Measurements from ENCODE around the gene PRLR.
A peak's percentile ranks its signal among the peaks of the same experiment; 100 is the strongest.

Gene PRLR

DNA sequence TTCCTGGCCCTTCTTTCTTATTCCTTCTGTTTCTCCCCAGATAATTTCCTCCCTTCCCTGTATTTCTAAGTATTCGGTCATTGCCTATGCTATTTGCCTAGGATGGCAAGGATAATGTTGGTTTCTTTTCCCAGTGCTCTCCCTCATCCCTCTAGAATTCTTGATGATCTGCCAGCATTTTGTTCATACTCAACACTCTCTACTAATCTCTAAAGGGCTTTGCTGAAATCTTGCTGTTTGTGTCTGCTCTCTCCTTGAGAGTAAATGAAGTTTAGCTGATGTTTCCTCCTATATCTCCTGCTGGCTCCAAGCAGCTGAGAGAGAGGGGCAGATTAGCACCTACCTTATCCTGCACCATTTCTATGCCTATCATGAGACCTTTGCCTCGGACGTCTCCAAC is 220.6 kb downstream of the PRLR start:
- DNase-seq (ENCODE audit: low read depth) = no peak
- in situ Hi-C loops (cut with HindIII; ENCODE audit: low sequenced_read_pairs) = no loop called here
- TF ChIP-seq, protein P1, sequence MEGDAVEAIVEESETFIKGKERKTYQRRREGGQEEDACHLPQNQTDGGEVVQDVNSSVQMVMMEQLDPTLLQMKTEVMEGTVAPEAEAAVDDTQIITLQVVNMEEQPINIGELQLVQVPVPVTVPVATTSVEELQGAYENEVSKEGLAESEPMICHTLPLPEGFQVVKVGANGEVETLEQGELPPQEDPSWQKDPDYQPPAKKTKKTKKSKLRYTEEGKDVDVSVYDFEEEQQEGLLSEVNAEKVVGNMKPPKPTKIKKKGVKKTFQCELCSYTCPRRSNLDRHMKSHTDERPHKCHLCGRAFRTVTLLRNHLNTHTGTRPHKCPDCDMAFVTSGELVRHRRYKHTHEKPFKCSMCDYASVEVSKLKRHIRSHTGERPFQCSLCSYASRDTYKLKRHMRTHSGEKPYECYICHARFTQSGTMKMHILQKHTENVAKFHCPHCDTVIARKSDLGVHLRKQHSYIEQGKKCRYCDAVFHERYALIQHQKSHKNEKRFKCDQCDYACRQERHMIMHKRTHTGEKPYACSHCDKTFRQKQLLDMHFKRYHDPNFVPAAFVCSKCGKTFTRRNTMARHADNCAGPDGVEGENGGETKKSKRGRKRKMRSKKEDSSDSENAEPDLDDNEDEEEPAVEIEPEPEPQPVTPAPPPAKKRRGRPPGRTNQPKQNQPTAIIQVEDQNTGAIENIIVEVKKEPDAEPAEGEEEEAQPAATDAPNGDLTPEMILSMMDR (IDR thresholded peaks at IDR 0.05; ENCODE audit: low read depth, low read length, missing control alignments) = no peak
- H3K4me3 ChIP-seq (ENCODE audit: low read depth, low read length) = no peak overlapping the region

DNA sequence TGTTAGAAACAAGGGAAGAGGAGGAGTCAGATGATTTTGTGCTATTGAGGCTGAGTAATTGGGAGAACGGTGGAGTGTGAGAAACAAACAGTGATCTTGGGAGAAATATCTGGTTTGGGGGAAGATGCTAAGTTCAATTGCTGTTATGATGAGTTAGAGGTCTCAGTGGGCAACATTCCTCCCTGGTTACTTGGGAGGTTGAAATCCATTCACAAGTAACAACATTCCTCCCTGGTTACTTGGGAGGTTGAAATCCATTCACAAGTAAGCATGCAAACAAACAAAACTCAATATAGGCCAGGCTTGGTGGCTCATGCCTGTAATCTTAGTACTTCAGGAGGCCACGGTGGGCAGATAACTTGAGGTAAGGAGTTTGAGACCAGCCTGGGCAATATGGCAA is 221.3 kb downstream of the PRLR start:
- no peak overlapping the region for H3K4me3 ChIP-seq (ENCODE audit: low read depth, low read length)
- DNase-seq (ENCODE audit: low read depth) = no peak
- TF ChIP-seq, protein P1 (IDR thresholded peaks at IDR 0.05; ENCODE audit: low read depth, low read length, missing control alignments) = no peak
- in situ Hi-C loops (cut with HindIII; ENCODE audit: low sequenced_read_pairs) = no loop called here

DNA sequence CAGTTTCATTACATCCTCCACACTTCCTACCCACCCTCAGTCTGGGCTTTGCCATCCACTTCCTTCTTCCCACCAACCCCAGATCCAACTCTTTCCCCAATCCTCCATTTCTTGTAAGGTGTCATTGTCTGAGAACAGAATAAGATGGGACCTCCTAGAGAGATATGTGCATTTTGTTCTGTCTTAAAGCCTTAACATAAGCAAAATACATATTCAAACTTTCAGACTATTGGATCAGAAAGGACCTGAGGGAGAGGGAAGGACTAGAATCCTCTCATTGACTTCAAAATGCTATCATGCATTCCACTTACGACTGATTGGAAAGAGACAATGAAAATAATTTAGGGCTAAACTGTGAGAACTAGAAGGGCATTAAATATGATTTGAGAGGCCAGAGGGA is 225.5 kb downstream of the PRLR start:
- H3K4me3 ChIP-seq (ENCODE audit: low read depth, low read length) = no peak overlapping the region
- in situ Hi-C loops (cut with HindIII; ENCODE audit: low sequenced_read_pairs) = no loop called here
- no peak for DNase-seq (ENCODE audit: low read depth)
- TF ChIP-seq, protein P1 (IDR thresholded peaks at IDR 0.05; ENCODE audit: low read depth, low read length, missing control alignments) = no peak

DNA sequence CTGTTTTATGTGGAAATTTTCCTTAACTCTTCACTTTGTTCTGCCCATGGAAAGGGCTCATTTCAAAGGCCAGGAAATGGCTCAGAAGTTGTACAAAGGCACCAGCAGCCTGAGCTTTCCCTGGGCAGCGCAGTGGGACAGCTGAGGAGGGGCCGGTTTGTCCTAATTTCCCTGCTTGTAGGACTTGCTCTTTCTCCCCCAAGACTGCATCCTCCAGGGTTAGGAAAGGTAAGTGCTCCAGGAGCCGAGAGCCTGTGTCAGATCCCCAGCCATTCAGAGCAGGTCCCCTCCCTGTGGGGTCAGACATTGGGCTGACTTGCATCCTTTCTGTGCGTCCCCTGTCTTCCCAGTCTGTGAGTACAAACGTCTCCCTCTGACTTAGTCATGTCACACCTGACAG is 226.1 kb downstream of the PRLR start:
- in situ Hi-C loops (cut with HindIII; ENCODE audit: low sequenced_read_pairs) = no loop called here
- DNase-seq (ENCODE audit: low read depth) = no peak

DNA sequence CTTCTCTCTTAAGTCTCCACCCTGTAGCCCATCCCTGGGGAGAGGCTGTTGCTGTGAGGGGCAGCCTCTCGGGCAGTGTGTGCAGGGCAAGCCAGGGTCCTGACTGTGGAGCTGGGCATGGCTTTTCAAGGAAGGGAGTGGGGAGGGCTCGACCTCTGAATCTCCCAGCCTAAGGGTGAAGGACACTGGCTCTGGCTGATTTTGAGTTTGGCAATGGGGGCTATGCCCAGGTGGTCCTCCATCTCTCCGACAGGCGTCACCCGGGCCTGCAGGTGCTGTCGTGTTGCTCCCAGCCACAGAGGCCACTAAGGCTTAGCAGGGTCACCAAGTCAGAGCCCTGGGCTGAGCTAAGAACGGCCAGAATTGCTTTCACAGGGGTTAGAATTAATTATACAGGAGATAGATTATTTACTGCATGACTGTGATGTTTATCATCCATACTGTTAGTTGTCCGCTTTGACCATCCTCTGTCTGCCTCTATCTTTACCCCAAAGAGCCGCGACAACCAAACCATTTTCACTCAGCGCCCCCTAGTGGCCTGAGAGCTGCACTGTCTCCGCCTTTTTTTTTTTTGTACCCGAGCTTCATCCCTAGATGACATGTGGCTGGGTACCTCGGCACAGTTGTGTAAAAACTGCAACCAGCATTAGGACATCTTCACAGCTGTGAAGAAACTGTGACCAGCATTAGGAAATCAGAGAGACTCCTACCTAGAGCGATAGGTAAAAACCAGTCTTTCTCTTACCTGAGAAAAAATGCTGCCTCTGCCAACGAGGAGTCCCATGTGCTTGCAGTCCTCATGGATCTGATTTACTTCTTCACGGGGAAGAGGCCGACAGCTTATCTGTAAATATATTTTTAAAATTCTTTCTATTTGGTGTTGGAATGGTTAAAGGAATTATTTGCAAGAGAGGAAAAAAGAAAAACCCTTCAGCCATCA is 227.0 kb downstream of the PRLR start:
- TF ChIP-seq, protein P1 (IDR thresholded peaks at IDR 0.05; ENCODE audit: low read depth, low read length, missing control alignments) = peak; percentile 92
- no peak for DNase-seq (ENCODE audit: low read depth)
- no peak overlapping the region for H3K4me3 ChIP-seq (ENCODE audit: low read depth, low read length)
- in situ Hi-C loops (cut with HindIII; ENCODE audit: low sequenced_read_pairs) = no loop called here

More for the DNA sequence above, 226.1 kb downstream of the PRLR start:
- H3K4me3 ChIP-seq (ENCODE audit: low read depth, low read length) = no peak overlapping the region
- TF ChIP-seq, protein P1 (IDR thresholded peaks at IDR 0.05; ENCODE audit: low read depth, low read length, missing control alignments) = no peak

DNA sequence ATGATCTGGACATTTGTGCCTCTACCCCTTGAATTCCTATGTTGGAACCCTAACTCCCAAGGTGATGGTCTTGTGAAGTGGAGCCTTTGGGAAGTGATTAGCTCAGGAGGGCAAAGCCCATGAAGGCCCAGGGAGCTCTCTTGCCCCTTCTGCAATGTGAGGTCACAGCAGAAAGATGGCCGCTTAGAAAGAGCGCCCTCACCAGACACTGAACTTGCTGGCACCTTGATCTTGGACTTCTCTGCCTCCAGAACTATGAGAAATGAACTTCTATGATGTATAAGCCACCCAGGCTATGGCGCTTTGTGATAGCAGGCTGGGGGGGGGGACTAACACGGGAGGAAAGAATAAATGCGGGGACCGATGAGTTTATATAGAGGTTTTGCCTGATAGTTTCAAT is 227.8 kb downstream of the PRLR start:
- no peak overlapping the region for H3K4me3 ChIP-seq (ENCODE audit: low read depth, low read length)

More for the DNA sequence above, 227.8 kb downstream of the PRLR start:
- TF ChIP-seq, protein P1 (IDR thresholded peaks at IDR 0.05; ENCODE audit: low read depth, low read length, missing control alignments) = no peak
- in situ Hi-C loops (cut with HindIII; ENCODE audit: low sequenced_read_pairs) = no loop called here
- DNase-seq (ENCODE audit: low read depth) = no peak

Measured in astrocyte of the cerebellum (primary cell).